HPDE6-E6E7 (cell line): ENCODE measurements around the gene OR4D1.

Source experiments
- DNase-seq: peaks from one replicate; pipeline ENCODE4 v3.0.0; 2011; ENCODE audit warnings: missing footprints; ENCODE audit errors: extremely low spot score

Gene OR4D1

GRCh38 chr17:58193641-58194255 lies 45.6 kb downstream of the OR4D1 start:
- no peak for DNase-seq

GRCh38 chr17:58195518-58196123 lies 47.4 kb downstream of the OR4D1 start:
- DNase-seq, result no peak

- DNase-seq, result no peak
These were observed 48.4 kb downstream of the OR4D1 start for GRCh38 chr17:58196610-58197009.

GRCh38 chr17:58200024-58200633 lies 51.9 kb downstream of the OR4D1 start:
- peak; percentile 34 for DNase-seq

- no peak for DNase-seq
These were observed 54.7 kb downstream of the OR4D1 start for GRCh38 chr17:58202859-58203258.

GRCh38 chr17:58204796-58205195 lies 56.6 kb downstream of the OR4D1 start:
- DNase-seq, result no peak

GRCh38 chr17:58205936-58206335 lies 57.8 kb downstream of the OR4D1 start:
- DNase-seq, result no peak

GRCh38 chr17:58207451-58207850 lies 59.3 kb downstream of the OR4D1 start:
- DNase-seq, result no peak

GRCh38 chr17:58208344-58208743 lies 60.2 kb downstream of the OR4D1 start:
- DNase-seq, result no peak
